GM12878 (cell line): ENCODE data around the gene CEP131. TPM values are rescaled to one million over a fixed set of nuclear protein-coding genes. Genes with fewer than 3 reads are reported as not detected.

Experiments
- ATAC-seq: fragments of 200-7000 bp; cut with Tn5 transposase; 3 replicates; pipeline ENCODE4 v1.9.1; 2020; ENCODE audit warnings: mild to moderate bottlenecking, moderate library complexity
- BruUV-seq: library from RNA; stranded (reverse); fragments of 400-500 nt; replicated peaks from 2 replicates; lab custom pipeline; 2021; lab: Mats Ljungman, UMichigan
- CTCF ChIA-PET: fragments of 300-600 bp; sonication (Branson Sonifier 250); formaldehyde crosslinking; extraction: SDS; loops from one replicate; lab custom pipeline; 2021; ENCODE audit warnings: inconsistent platforms; lab: Yijun Ruan, JAX
- POLR2A ChIA-PET: fragments of 350-600 bp; formaldehyde crosslinking; extraction: SDS; loops from one replicate; lab custom pipeline; 2021; ENCODE audit warnings: inconsistent platforms; lab: Charles Lee
- RAD21 ChIA-PET: fragments of 300-600 bp; sonication (Branson Sonifier 250); formaldehyde crosslinking; loops from one replicate; lab custom pipeline; 2023; ENCODE audit warnings: antibody characterized with exemption; ENCODE audit not compliant: unreplicated experiment; lab: Charles Lee
- SMC1A ChIA-PET: fragments of 300-600 bp; sonication (Branson Sonifier 250); formaldehyde crosslinking; loops from one replicate; lab custom pipeline; 2023; ENCODE audit not compliant: unreplicated experiment, uncharacterized antibody; lab: Charles Lee
- DNase-seq: peaks from one replicate; pipeline ENCODE4 v3.0.0-alpha.2; 2011; ENCODE audit warnings: low read depth, low spot score
- FAIRE-seq: peaks from 3 replicates; lab custom pipeline; 2011; peaks lifted over from hg19 to GRCh38; lab: Jason Lieb, UNC
- H2AFZ ChIP-seq: 2 replicates; pipeline ENCODE4 v1.6.0; 2011; ENCODE audit warnings: low read depth, low read length, control low read depth; ENCODE audit not compliant: control insufficient read depth
- H3K27ac ChIP-seq: 2 replicates; pipeline ENCODE4 v1.5.1; 2011; ENCODE audit warnings: control low read depth; ENCODE audit not compliant: control insufficient read depth, insufficient read depth
- H3K27me3 ChIP-seq, 2 experiments: replicated peaks in 1 of 2; 2 replicates each; pipeline versions ENCODE4 v1.6.0 to v1.6.1; 2011; ENCODE audit warnings: low read length in 1 of 2; ENCODE audit not compliant: control insufficient read depth in 2 of 2, insufficient read depth in 2 of 2
- H3K36me3 ChIP-seq, 2 experiments: 2 replicates each; pipeline ENCODE4 v1.5.1; 2011; ENCODE audit warnings: low read length in 1 of 2; ENCODE audit not compliant: control insufficient read depth in 2 of 2, insufficient read depth in 2 of 2
- H3K4me1 ChIP-seq: 2 replicates; pipeline ENCODE4 v1.6.1; 2011; ENCODE audit warnings: mild to moderate bottlenecking, low read length, moderate library complexity, mixed read lengths; ENCODE audit not compliant: control insufficient read depth, insufficient read depth
- H3K4me2 ChIP-seq: 2 replicates; pipeline ENCODE4 v1.6.0; 2011; ENCODE audit warnings: control low read depth; ENCODE audit not compliant: control insufficient read depth, insufficient read depth
- H3K4me3 ChIP-seq: fragments of 200-600 bp; sonication (generic); 2 replicates; pipeline ENCODE4 v1.5.1; 2016
- H3K79me2 ChIP-seq: 2 replicates; pipeline ENCODE4 v1.6.0; 2011; ENCODE audit warnings: low read length; ENCODE audit not compliant: control insufficient read depth, insufficient read depth
- H3K9ac ChIP-seq: 2 replicates; pipeline ENCODE4 v1.8.0; 2011; ENCODE audit warnings: low read length, control low read depth, mixed read lengths; ENCODE audit not compliant: control insufficient read depth, insufficient read depth
- H3K9me3 ChIP-seq: replicated peaks from 3 replicates; pipeline ENCODE4 v1.5.1; 2011; ENCODE audit warnings: mild to moderate bottlenecking, low read length; ENCODE audit not compliant: control insufficient read depth, insufficient read depth
- H4K20me1 ChIP-seq: 2 replicates; pipeline ENCODE4 v1.6.0; 2011; ENCODE audit not compliant: control insufficient read depth, insufficient read depth
- CEBPB ChIP-seq, 2 experiments: fragments of 150-350 bp in 1 of 2; IDR thresholded peaks; 2 replicates each; pipeline ENCODE4 v1.6.1; 2012 to 2014; ENCODE audit warnings: low read depth in 2 of 2, low read length in 2 of 2, borderline replicate concordance in 1 of 2, inconsistent platforms in 1 of 2
- FOXK2 ChIP-seq: fragments of 450-650 bp; IDR thresholded peaks from 2 replicates; pipeline ENCODE4 v1.6.1; 2017; ENCODE audit warnings: mild to moderate bottlenecking, moderate library complexity
- HDAC2 ChIP-seq: fragments of 200-600 bp; sonication (generic); IDR thresholded peaks from 2 replicates; pipeline ENCODE4 v1.6.1; 2017
- HDGF ChIP-seq: fragments of 450-650 bp; IDR thresholded peaks from 2 replicates; pipeline ENCODE4 v1.6.1; 2016; ENCODE audit warnings: antibody characterized with exemption
- IKZF2 ChIP-seq, 2 experiments: fragments of 450-650 bp; IDR thresholded peaks; 2 replicates each; pipeline ENCODE4 v1.6.1; 2017; ENCODE audit warnings: mild to moderate bottlenecking in 2 of 2, moderate library complexity in 2 of 2
- JUND ChIP-seq: IDR thresholded peaks from 2 replicates; pipeline ENCODE4 v1.6.1; 2012; ENCODE audit warnings: low read depth, mild to moderate bottlenecking, low read length, improper control_type of control experiment, moderate library complexity
- NFYA ChIP-seq: IDR thresholded peaks from 2 replicates; pipeline ENCODE4 v1.6.1; 2011; ENCODE audit warnings: low read depth, mild to moderate bottlenecking, low read length, improper control_type of control experiment, borderline replicate concordance
- ZBED1 ChIP-seq: IDR thresholded peaks from 2 replicates; pipeline ENCODE4 v1.6.1; 2016; ENCODE audit warnings: borderline replicate concordance
- ZBTB33 ChIP-seq: fragments of 450-650 bp; IDR thresholded peaks from 2 replicates; pipeline ENCODE4 v1.6.1; 2017; ENCODE audit warnings: mild to moderate bottlenecking
- ZNF24 ChIP-seq: fragments of 450-650 bp; IDR thresholded peaks from 2 replicates; pipeline ENCODE4 v1.6.1; 2017; ENCODE audit warnings: antibody characterized with exemption, mild to moderate bottlenecking
- WGBS: methylation state at CpG from one replicate; pipeline ENCODE4 v1.1.6; 2016; ENCODE audit warnings: low lambda C conversion rate; ENCODE audit not compliant: insufficient replicate concordance, insufficient coverage; ENCODE audit errors: missing lambda C conversion rate; 5-methylcytosine and 5-hydroxymethylcytosine counted together
- in situ Hi-C: fragments of 300-500 bp; cut with MboI; formaldehyde crosslinking; loops from 9 replicates; pipeline ENCODE4 v1.14.3; 2018; ENCODE audit warnings: mixed read lengths
- intact Hi-C: fragments of 100-400 bp; cut with micrococcal nuclease; formaldehyde crosslinking; loops from one replicate; pipeline ENCODE4 v1.14.2; 2022; ENCODE audit not compliant: unreplicated experiment
- polyA plus RNA-seq, 11 experiments: library from polyadenylated mRNA; depleted of rRNA in 4 of 11; unstranded in 6 of 11; stranded (reverse) in 5 of 11; fragments of >200 nt; fragmentation: Nextera tagmentation in 4 of 11; fragmentation: Illumina TruSeq in 1 of 11; extraction: Ambion mirVana in 4 of 11; extraction: Trizol in 1 of 11; gene quantifications; 1 replicate in 1 of 11; 2 replicates in 10 of 11; pipeline versions ENCODE4 v1.2.1 to v1.2.3, GENCODE V29; 2011 to 2016; ENCODE audit warnings: inconsistent platforms in 2 of 11, missing spikeins in 2 of 11, low read depth in 1 of 11
- total RNA-seq, 4 experiments: library from RNA; depleted of rRNA in 3 of 4; stranded (reverse); fragments of >200 nt in 3 of 4; fragmentation: Illumina TruSeq in 1 of 4; extraction: Trizol in 1 of 4; gene quantifications; 2 replicates each; pipeline versions ENCODE4 v1.2.1 to v1.2.3, GENCODE V29; 2013 to 2021

Gene CEP131
- total and polyA plus RNA-seq, 10 of the 15 experiments (the other 5 are each of a cell fraction or from before 2014, with no cell fraction given) = 0.05 to 17.3 (median 6.7) TPM

- no peaks in the 10 kb centered on the region for H4K20me1 ChIP-seq
Measured at GRCh38 chr17:81236784-81237183, 14.0 kb upstream of the CEP131 start.

More at GRCh38 chr17:81236784-81237183, 14.0 kb upstream of the CEP131 start:
- H3K27me3 ChIP-seq = no peaks in the 10 kb centered on the region
- in situ Hi-C loops = loop anchor here (25.0 kb wide), 1 partner anchor 224 kb away; no protein-coding TSS in a partner anchor
- ChIA-PET SMC1A (no interaction called here), POLR2A (no interaction called here), RAD21 (no interaction called here), CTCF (no interaction called here)
- TF ChIP-seq ZBTB33 (no peak), IKZF2 (IDR thresholded peaks at IDR 0.05) (no peak), FOXK2 (no peak), ZNF24 (no peak), CEBPB (IDR thresholded peaks at IDR 0.05; ENCODE audit: borderline replicate concordance in 1 of 2, low read depth in 2 of 2, low read length in 2 of 2) (no peak), HDGF (no peak), HDAC2 (no peak), JUND (no peak), NFYA (no peak), ZBED1 (no peak)
- no peak overlapping the region for H3K9ac ChIP-seq
- H3K4me1 ChIP-seq = peaks cover 12% of the 10 kb centered on the region
- H3K4me3 ChIP-seq = no peak overlapping the region
- no TSS peak for BruUV-seq
- no peak for ATAC-seq
- peaks cover 39% of the 10 kb centered on the region for H3K79me2 ChIP-seq
- H3K27ac ChIP-seq = no peak overlapping the region
- no peak for DNase-seq
- 0 out of 2 replicates have a peak overlapping the region, but pooled peaks have one; percentile 23 for H3K4me2 ChIP-seq
- FAIRE-seq = no peak
- H3K36me3 ChIP-seq = peaks cover 0 to 2% of the 10 kb centered on the region in 2 experiments; a peak in 2 of 4 replicates
- 79% methylated on average over 21 of the region's 21 CpGs for WGBS
- H2AFZ ChIP-seq = no peak overlapping the region
- H3K9me3 ChIP-seq = no peaks in the 10 kb centered on the region
- intact Hi-C loops = no loop called here
